DMS79 (cell line): Measurements from ENCODE around the gene RNF25.

Source experiments
- DNase-seq: peaks from one replicate; lab custom pipeline; 2025; lab: John Stamatoyannopoulos, UW

Gene RNF25

DNA sequence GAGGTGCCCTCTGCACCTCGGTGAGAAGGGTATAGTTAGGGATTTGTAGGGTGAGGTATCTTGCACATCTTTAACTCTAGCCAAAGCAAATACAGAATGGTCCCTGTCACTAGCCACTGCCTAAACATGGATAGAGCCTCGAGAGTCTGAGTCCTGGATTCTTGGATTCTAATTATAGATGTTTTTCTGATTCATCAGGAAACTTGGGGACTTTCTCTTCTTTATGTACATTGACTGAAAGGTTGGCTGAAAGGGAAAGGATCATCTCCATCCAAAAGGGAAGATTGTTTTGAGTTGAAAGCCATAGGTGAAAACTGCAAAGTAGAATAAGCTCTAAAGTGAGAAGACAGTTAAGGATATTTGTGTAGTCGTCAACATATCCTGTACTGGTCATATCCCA, 8.3 kb upstream of the RNF25 start:
- no peak for DNase-seq

DNA sequence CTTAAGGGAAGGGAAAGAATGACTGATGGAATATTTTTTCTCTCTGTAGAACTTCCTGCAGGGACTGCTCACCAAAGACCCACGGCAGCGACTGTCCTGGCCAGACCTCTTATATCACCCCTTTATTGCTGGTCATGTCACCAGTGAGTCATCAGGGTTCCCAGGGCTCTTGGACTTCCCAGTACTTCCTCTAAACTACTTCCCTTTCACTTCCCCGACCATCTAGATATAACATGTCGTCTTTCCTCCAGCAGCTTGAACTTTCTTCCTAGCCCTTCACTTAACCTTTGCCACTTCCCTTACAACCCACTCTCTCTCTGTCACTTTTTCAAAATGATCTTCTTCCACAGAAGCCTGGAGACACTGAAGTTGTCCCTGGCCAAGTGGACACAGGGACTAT, 7.3 kb upstream of the RNF25 start:
- DNase-seq = no peak

DNA sequence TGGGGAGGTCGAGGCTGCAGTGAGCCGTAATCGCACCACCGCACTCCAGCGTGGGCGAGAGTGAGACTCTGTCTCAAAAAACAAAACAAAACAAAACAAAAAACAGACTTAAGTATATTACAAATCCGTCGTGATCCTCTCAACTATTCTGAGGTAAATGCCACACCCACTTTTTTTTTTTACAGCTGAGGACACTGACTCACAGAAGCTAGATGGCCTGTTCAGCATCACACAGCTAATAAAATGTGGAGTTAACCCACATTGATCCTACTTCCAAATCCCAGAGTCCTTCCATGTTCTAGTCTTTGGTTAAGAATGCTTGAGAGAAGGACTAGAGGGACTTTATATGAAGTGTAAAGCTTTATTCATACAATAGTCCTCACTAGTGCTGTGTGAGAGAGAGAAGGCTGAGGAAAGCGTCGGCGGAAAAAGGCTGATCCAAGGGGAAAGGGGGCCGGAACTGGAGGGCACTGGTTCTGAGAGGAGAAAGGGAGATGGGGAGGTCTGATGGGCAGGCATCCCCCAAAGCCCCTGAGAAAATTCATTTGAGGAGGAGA, 627 bp downstream of the RNF25 start:
- no peak for DNase-seq

DNA sequence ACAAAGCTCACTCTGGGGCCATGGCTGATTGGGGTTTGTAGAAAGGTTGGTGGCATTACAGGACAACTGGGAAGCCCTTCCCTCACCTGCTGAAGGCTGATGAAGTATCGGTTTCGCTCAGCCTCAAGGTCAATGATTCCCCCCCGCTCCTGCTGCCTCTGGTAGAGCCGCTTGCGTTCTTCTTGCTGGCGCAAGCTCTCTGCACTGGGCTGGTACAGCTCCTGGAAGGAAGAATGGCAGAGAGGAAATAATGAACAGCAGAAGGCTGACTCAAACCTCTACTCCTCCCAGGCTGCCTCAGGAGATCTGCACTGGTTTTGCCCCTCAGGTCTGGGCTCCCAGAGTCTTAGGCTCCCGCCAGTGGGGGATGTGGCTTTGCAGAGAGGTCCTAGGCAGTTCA, 7.1 kb downstream of the RNF25 start:
- DNase-seq = no peak

DNA sequence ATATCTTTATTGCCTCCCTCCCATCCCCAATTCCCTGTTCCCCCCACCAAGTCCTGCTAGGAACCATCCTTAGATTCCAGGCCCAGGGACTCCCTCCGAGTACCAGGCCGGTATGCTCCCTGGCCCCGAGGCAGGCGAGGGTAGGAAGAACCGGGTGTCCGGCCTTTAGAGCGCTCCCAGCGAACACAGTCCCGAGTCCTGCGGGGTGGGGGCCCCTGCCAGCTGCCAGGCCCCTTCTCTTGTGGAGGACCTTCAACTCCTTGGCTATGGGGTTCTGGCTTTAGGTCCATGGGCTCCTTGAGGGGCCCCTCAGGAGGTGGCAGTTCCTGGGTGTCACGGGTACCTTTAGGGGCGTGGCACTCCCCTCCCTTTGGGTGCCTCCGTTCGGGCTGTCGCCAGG, 7.9 kb downstream of the RNF25 start:
- no peak for DNase-seq

DNA sequence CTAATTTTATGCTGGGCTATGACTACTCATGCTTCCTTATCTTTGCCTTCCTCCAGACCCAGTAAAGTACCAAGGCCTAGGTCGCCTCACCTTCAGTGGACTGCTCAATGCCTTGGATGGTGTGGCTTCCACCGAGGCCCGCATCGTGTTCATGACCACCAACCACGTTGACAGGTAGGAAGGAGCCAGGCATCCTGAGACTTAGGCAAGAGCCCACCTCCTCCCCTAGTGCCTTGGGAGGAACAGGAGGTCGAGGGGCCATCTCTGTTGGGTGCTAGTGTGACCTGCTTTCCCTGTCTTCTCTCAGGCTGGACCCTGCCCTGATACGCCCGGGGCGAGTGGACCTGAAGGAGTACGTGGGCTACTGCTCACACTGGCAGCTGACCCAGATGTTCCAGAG, 9.0 kb downstream of the RNF25 start:
- DNase-seq = no peak

DNA sequence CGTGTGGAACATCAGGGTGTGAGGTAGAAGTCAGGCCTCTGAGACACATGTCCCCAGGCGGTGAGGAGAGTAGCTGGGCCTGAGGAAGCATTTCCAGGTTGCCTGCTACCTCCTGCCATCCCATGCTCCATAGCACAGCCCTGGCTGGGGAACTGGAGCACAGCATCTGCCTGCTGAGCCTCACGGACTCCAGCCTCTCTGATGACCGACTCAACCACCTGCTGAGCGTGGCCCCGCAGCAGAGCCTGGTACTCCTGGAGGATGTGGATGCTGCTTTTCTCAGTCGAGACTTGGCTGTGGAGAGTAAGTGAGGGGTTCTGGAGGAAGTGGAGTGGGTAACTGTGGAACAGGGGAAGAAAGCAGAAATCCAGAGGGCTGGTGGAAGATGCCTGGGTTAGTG, 9.4 kb downstream of the RNF25 start:
- DNase-seq = no peak

DNA sequence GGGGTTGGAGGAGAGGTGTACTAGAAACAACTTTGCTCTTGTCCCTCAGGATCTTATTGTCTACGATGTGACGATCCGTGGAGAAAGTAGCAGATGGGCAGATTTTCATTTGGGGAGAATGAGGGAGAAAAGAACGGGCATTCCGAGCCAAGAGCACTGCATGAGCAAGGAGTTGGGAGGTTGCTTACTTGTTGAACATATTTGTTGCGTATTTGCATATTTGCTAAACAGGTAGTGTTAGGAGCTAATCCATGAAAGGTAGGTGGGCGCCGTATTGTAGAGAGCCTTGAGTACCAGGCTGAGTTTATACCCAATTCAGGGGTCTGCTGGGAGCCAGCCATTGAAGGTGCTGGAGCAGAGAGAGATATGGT, 11.8 kb downstream of the RNF25 start:
- DNase-seq = no peak

DNA sequence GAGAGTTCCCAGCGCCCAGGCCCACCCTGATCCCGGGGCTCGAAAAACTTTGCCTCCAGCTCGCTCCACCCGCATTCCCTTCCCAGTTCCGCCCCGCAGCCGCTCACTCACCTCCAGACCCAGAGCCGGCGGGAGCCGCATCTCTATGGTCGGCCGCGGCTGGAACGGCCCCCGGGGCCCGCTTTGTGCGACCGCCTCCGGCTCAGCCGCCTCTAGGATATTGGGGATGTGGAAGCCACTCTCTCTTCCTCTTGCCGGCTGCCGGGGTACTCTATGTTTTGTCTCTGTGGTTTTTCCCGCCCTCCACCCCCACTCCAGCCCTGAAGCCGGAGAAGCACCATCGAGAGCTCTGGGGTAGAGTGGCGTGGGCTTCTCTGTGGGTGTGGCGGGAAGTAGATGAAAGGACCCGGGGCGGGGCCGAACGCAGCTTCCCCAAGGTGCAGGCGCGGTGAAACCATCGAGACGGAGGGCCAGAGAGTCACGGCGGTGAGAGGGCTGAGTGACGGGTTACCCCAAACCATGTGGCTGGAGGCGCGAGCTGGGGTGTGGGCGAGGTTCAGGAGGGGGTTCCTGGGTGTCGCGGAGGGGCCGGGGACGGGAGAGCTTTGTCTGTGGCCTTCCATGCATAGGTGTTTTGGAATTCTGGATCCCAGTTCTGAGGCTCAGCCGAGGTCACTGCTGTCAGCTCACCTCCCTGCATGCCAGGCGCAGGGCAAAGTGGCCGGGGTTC, 12.4 kb downstream of the RNF25 start, which contains the start of the genes BCS1L and ZNF142:
Gene BCS1L, plus strand, starts transcription at position 426 of the 730 bp plus-strand sequence. CDS start 1,305 bp downstream, outside the sequence.
Gene ZNF142, minus strand, starts transcription at position 366 of the 730 bp plus-strand sequence. CDS start 3,194 bp downstream, outside the sequence.
- peak; percentile 91 for DNase-seq

DNA sequence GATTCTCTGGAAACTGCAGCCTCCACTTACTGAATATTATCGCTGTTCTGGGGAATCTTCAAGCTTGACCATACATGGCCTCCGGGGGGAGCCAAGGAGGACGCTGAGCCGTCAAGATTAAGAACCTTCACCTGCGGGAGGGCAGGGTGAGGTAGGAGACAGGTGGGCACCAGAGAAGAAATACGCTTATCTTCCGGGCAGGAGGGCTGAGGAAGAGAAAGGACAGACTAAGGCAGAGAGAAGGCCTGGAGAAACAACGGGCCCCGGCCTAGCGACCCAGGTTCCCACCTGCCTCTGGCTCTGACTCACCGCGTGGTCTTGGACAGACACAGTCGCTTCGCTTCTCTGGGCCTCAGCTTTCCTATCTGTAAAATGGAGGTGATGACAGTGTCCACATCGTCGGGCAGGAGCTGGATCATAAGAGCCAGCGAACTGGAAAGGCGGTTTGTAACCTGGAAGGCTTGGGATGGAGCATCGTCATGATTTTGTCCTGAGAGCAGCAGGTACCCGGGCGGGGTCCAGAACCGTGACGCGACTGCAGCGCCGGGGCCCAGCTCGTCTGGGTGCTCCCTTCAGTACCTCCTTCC, 13.0 kb downstream of the RNF25 start:
- peak; percentile 44 for DNase-seq

DNA sequence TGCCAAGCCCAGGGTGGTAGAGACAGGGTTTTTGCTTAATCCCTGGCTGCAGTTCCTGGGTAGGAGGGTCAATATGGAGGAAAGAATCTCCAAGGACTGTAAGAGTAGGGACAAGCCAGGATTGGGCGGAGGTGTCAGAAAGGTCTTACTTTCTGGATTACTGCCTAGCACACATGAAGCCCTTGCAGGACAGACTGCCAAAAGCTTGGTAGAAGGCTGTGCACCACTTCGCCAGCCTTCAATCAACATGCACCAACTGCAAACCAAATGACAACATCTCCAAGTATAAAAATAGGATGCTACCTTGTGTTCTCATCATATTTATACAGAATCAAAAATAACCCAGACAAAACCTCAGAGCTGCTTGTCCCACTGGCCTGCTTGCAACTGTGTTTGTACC, 16.1 kb downstream of the RNF25 start:
- no peak for DNase-seq

DNA sequence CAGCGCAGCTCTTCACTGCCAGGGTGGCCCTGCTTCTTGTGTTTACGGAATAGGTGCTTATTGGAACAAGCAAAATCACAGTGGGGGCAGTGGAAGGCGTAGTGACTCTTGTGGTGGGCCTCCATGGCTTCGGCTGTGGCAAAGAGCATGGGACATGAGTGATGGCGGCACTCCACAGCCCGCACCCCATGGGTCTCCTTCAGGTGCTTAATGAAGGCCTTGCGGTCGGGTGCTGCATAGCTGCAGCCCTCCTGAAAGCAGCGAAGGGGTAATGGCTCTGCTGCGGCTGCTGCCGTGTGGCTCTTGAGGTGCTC, 23.1 kb downstream of the RNF25 start:
- DNase-seq = no peak

DNA sequence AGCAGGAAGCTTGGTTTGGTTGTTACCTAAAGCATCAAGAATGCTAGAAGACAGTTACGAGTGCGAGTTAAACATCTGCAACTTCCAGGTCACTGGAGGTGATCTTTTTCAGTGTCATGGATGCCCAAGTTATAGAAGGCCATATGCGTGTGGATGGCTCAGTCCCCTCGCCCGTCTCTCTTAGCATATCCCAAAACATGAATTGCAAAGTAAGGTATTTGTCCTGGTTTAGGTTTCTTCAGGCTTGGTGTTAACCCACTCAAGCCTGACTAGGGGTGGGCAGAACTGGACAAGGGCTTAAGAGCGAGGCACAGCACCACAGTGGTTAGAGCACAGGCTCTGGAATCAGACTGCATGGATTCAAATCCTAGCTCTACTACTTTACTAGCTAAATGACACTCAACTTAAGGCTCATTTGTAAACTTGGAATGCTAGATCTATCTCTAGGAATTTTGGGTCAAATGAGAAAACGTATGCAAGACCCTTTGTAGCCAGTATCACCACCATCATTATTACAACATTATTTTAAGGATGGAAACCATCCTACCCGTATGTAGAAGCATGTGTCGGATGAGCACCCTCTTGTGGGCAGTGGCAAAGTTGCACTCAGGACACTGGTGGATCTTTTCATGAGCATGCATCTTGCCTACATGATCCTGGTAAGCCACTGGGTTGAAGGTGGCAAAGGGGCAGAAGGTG, 23.6 kb downstream of the RNF25 start:
- DNase-seq = no peak

DNA sequence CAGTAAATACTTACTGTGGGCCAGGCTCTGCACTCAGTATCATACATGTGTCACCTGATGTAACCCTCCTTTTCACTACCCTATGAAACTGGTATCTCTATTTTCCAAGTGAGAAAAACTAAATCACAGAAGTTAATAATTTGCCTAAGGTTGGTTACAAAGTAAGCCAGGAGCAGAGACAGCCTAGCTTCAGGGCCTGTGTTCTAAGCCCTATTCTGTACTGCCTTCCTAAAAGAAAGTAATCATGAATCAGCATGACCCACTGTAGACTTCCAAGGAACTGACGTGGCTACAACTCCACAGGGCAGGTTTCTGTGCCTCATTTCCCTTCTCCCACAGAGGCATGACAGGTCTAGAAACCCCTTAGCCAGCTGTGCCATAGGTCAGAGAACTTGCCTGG, 26.7 kb downstream of the RNF25 start:
- no peak for DNase-seq

DNA sequence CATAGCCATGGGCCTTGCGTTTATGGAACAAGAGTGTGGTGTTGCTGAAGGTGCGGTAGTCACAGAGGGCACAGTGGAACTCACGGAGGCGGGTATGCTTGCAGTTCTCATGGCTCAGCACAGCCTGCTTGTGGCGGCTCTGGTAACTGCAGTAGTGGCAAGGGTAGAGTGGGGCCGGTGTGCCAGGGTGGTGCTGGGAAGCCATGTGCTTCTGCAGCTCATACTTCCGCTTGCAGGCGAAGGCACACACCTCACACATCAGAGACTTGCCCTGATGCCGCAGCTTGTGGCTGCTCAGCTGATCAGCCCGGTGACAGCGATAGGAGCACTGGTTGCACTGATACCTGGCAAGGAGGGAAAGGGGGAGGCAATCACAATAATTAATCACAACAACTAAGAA, 27.1 kb downstream of the RNF25 start:
- no peak for DNase-seq

DNA sequence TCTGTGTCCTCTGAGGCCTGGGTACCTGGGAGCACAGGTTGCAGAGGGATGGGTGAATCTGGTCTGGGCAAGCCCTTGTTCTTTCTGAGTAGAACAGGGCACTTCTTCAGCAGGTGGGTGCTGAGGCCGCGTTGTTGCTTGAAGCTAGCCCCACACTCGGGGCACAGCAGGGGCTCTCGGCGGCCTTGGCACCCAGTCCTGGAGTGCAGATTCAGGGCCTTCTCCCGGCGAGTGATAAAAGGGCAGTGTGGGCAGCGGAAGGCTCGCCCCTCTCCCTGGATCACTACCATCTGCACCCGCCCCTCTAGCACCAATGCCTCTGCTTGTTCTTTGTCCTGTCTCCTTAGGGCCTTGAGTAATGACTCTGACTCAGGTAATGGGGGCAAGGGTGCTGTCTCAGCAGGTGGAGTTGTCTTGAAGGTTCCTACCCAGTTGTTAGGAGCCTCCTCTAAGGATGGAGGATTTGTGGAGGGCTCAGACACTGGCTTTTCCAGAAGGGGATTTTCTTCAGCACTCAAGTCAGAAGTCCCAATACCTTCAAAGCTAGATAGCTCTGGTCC, 28.0 kb downstream of the RNF25 start:
- DNase-seq = no peak

DNA sequence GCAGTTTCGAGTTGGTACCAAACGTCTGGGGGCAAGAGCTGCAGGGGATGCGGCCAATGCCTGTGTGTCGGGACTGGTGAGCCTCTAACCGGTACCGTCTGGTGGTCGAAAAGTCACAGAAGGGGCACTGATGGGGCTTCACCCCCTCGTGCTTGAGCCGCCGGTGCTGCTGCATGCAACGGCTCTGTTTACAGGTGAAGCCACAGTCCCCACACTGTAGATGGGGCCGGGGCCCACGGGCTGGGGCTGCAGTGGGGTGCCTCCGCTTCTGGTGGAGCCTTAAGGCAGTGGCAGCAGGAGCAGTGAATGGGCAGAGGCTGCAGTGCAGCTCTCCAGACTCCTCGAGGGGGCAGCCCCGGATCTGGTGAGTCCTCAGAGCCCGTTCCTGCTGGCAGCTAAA, 29.0 kb downstream of the RNF25 start:
- no peak for DNase-seq

DNA sequence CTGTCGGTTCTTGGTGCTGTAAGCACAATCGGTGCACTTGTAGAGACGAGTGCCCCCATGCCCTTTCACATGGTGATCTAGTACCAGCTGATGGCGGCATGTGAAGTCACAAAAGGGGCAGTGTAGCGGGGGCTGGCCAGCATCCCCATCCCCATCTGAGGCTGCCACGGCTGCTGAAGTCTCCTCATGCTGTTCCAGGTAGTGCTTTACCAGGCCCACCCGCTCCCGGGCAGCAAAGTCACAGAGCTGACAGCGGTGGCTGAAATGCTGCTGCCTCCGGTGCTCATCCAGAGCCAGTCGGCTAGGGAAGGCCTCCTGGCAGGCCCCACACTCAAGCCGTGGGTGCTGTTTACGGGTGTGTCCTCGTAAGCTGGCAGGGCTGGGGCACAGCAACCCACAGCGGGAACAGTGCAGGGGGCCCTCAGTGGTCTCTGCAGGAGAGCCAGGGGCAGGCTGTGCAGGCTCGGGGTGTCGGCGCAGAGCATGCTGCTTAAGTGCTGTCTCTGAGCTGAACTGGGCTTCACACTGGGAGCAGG, 29.6 kb downstream of the RNF25 start:
- DNase-seq = no peak

DNA sequence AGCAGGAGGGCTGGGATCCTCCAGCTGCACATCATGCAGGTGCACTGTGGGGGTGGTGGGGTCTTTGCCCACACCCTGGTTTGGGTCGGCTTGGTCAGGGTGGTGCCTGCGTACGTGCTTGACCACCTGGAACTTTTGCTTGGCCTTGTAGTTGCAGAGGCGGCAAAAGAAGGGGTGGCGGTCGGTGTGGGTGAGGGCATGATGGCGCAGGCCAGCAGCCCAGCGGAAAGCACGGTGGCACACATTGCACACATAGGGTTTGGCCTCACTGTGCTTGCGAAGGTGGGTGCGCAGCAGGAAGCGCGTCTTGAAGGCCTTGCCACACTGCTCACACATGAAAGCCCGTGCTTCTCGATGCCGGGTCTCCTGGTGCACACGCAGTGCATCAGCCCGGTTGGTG, 33.4 kb downstream of the RNF25 start:
- DNase-seq = no peak

DNA sequence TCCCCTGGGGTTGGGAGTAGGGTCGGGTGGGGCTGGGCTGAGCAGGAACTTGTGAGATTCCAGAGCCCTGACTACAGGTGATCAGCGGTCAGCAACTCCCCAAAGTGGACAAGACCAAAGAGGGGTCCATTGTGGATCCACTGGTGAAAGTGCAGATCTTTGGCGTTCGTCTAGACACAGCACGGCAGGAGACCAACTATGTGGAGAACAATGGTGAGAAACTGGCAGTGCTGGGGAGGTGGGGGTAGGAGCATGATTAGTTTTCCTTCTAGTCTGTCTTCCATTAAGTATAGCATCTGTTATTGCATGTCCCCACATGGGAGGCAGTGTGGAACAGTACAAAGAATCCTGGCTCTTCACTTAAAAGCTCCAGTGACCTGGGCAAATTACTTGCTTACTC, 36.1 kb downstream of the RNF25 start:
- DNase-seq = no peak

DNA sequence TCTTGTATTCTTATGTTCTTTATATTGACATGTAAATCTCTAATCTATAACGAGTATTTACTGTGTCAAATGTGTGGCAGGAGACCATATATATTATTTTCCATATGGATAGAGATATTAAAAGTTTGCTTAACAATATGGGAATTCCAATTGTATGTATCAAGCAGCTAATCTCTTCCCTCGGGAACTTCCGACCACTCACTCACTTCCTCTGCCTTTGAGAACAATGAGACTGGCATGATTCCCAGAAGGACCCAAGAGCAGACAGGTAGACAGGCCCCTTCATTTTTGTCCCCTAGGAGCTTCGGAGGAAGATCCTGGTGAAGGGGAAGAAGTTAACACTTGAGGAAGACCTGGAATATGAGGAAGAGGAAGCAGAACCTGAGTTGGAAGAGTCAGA, 40.0 kb downstream of the RNF25 start:
- DNase-seq = no peak

DNA sequence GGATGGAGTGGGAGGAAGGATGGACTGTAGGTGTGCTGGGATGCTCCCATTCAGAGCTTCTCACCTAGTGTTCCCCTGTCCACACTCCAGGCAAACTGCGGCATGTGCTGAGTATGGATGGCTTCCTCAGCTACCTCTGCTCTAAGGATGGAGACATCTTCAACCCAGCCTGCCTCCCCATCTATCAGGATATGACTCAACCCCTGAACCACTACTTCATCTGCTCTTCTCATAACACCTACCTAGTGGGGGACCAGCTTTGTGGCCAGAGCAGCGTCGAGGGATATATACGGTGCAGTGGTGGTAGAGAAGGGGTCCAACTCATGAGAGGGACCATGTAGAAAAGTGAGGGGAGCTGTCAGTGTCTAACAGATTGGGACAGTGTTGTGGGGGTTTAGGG, 43.9 kb downstream of the RNF25 start:
- no peak for DNase-seq

DNA sequence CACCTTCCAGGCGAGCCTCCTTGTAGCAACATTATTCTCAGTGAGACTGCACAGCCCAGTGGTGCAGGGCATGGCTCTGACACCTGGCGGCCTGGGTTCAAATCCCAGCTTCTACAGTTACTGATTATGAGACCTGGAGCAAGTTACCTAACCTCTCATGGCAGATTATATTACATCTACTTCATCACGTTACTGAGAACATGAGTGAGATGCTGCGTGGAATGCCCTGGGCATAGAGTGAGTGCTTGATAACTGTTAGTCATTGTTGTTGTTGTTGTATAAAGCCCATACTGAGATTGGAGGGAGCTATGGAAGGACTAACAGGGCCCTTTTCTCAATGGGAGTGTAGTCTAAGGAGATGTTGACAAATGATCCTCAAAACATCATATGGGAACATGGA, 45.4 kb downstream of the RNF25 start:
- no peak for DNase-seq
